ENCODE data around the gene FAM114A2.
"Not testable (repeated sequence)": the region's sequence is repeated elsewhere in the genome, so short reads cannot be mapped to it uniquely, and the experiment has no call there.

Gene FAM114A2

DNA sequence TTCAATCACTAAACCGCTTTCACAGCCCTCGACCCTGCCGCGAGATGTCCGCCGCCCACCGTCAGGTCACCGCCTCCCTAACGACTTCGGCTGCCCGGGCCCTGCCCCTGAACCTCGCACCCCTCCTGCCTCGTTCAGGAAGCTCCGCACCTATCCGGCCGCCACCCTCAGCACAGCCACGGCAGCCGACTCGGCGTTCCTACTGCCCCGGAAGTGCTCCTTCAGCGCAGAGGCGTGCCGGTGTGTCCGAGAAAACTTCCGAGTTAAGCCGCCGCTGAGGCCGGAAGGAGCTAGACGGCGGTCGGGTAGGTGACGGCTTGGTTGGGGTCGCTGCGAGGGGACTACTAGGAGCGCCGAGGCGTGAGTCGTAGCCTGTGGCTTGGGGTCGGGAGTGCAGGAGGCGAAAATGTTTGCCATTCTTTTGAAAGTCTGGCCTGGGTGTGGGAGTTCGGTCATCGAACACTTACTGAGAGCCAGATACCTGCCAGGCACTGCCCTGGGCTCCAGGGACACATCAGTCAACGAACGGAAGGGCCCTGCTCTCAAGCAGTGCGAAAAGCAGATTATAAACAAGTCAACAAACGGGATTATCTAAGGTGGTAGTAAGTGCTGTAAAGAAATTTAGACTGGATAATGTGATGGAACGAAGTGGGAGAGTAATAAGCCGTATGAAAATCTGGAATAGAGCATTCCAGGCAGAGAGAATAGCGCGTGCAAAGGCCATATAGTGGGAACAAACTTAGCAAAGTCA lies at the start of gene FAM114A2, which contains the start of gene MFAP3:
TSS of gene FAM114A2 (minus strand) at position 204 of the 751 bp plus-strand sequence. CDS start 3,957 bp downstream, outside the sequence.
TSS of gene MFAP3 (plus strand) at position 261 of the 751 bp plus-strand sequence. CDS start 10,756 bp downstream, outside the sequence.
- peak; percentile 89 for DNase-seq

- DNase-seq: no peak
Observed at GRCh38 chr5:154087260-154087659, 48.5 kb upstream of the FAM114A2 start.

DNA sequence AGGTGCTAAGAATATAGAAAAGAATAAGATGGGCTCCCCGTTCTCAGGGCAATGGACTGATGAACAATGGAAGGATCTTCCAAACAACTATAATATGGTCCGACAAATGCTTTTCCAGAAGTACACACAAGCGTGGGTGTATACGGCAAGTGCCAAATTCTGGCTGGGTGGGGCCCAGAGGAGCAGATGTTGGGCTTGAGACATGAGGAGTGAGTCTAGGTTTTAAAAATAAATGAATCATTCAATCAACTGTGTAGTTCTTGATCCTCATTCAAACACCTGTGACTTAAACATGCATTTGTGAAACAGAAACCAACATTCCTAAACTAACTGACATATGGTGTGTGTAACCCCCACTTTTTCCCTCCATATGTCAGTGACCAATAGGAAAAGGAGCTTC lies 47.9 kb upstream of the FAM114A2 start:
- no peak for DNase-seq

GRCh38 chr5:154086146-154086545 lies 47.4 kb upstream of the FAM114A2 start:
- DNase-seq: no peak

GRCh38 chr5:154084062-154084639 lies 45.4 kb upstream of the FAM114A2 start:
- DNase-seq: no peak

DNA sequence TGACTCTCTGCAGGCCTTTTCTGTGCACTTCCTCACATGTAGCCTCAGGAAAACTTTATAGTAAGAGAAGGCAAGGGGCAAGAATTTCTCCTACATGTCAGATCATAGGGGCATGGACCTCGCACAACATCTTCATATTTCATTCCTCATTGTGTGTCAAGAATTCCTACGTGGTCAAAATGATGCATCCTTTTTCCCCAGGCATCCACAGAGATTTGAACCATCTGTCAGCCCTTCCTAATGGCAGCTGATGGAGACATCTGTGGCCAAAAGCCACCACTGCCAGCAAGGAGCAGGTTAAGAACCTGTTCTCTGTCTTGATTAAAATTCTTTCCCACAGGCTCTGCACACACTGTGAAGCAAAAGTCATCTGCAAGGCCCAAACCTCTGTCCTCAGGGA lies 42.5 kb upstream of the FAM114A2 start:
- DNase-seq: no peak

DNA sequence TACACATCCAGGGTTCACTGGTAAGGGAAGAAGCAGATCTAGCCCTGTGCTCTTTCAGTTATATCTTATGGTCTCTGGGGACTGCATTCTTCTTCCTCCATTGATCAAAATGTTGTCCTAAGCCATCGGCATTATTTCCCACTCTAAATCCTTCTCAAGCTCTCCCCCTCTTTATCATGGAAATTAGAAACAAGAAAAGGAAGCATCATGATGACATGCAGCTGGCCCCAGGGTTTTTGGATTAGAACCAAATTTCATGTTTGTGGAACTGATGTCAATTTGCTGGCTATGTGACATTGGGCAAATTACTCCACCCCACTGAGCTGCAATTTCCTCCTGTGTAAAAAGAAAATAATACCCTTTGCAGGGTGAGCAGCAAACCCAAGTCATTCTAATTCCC lies 39.6 kb upstream of the FAM114A2 start:
- no peak for DNase-seq

- DNase-seq: no peak
Observed at GRCh38 chr5:154077696-154078095, 39.0 kb upstream of the FAM114A2 start.

DNA sequence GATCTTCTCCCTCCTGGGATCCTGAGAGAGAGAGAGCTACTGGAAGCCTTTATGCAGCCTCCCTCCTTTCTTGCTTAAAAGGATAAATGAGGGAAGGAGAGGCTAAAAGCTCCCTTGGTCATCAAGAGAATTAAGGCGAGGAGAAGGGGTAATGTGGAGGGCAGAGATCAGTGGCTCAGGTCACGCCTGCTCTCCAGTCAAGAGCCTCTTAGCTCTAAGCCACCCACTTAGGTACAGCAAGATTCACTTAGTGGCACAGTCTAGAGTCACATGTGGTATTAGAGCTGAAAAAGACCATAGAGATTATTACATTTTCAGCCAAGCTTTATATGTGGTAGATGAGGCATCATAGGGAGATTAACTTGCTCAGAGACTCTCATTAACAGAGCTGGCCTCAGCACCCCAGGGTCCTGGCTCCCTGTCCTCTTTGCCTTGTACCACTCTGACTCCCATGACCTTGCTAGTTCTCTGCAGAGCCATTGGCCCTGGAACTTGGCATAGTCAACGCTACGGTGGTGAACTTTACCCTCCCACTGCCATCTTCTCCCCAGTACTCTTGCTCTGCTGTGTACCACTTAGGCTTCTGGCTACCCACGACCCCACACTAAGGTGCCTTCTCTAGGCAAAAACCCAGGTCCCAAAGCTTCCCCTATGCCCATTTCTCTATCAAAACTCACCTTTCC lies 37.7 kb upstream of the FAM114A2 start:
- DNase-seq: no peak

- peak; percentile 86 for DNase-seq
Observed at GRCh38 chr5:154072414-154073171, 33.9 kb upstream of the FAM114A2 start.

DNA sequence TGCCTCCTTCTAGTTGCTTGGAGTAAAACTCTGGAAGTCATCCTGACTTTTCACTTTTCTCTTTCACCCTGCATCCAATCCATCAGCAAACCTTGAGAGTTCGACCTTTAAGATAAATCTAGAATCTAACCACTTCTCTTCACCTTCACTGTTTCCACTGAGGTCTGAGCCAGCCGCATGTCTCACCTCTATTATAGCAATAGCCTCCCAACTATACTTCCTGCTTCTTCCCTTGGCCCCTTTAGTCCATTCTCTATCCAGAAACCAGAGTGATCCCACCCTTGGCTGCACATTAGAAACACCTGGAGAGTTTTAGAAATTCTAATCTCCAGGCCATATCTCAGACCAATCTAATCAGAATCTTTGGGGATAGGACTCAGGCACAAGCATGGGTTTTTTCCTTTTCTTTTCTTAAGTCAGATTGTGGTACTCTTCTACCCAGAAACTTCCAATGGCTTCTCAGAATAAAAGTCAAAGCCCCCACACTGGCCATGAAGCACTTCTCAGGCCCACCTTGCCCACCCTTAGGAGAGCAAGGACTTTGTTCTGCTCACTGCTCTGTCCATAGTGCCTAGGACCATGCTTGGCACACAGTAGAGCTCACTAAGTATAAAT lies 33.2 kb upstream of the FAM114A2 start:
- no peak for DNase-seq

GRCh38 chr5:154069854-154070253 lies 31.1 kb upstream of the FAM114A2 start:
- not testable (repeated sequence) for DNase-seq

DNA sequence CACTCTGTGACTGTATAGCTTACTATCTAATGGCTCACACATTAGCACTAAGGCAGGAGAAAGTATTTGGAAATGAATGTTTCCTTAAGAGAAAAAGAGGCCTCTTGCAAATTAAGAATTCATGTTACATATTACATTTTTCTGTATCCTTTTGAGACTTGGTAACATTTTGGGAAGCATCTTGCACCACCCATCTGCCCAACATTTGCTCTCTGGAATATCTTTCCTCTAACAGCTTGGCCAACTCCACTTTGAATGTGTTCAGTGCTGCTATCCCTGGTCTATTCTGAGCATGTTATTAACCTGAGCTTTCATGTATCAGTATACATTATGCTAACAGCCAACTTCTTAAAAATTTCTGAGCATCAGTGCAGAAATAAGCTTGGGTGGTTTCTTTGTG lies 27.3 kb upstream of the FAM114A2 start:
- no peak for DNase-seq

DNA sequence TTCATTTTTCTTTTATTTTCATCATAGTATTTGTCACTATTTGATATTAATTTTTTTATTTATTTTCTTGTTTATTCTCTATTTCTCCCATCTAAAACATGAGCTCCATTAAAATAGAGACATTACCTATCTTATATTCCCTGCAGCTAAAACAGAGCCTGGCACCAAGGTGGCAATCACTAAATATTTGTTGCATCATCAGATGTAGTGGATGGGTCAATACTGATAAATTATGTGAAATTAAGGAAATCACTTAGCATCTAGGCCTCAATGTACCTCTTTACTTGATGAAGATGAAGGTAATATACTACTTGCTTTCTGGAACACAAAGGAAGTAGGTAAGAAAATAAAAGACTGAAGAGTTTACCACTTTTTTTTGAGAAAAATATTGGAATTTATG lies 24.7 kb upstream of the FAM114A2 start:
- DNase-seq: no peak

DNA sequence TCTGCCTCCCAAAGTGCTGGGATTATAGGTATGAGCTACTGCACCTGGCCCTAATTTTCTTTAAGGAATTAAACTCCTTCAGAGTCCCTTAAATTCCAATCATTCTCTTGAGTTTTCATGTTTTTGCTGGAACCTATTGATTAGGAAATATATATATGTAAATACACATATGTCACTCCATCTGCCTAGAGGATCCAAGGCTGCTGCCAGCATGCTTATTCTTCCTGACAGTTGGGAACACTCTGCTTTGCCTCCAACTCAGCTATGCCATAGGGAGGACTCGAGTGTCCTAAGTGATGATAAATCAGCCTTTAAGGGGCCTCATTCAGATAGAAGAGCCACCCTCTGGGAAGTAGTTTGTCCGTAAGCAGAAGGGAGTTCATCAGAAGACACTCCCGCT lies 21.9 kb upstream of the FAM114A2 start:
- DNase-seq: no peak

GRCh38 chr5:154059583-154059982 lies 20.9 kb upstream of the FAM114A2 start:
- no peak for DNase-seq

DNA sequence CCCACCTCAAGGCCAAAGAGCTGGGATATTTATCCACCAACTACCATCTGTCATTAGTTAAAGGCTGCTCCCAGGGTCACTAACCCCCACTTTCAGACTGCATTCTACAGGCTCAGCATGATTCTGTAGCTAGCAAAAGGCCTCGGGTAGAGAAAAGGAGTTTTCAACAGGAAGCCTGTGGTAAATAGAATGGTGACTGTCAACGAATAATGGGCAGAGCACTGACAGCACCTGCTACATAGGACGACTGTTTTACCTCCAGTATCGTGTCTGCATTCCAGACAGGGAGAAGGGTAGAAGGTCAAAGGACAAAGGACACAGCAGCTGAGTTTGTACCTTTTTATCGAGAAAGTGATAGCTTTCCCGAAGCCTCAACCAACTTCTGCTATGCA lies 20.3 kb upstream of the FAM114A2 start:
- no peak for DNase-seq

- no peak for DNase-seq
Observed at GRCh38 chr5:154058055-154059038, 19.6 kb upstream of the FAM114A2 start.

DNA sequence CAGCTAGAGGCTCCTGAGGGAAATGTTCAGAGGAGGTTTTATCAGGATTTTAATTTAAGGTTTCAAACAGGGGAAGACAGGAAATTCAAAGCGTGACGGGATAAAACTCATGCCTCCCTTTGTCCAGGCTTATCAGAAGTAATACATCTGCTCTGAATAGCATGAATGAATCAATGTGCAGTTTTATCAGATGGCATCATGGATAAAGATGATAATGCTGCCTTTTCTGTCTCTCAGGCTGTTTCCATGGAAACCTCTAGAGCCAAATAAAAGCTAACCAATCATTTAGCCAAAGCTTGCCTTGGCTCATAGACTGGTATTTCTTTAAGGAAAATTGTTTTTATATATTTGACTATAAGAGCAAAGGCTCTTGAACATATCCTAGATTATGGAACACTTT lies 16.5 kb upstream of the FAM114A2 start:
- DNase-seq: no peak

DNA sequence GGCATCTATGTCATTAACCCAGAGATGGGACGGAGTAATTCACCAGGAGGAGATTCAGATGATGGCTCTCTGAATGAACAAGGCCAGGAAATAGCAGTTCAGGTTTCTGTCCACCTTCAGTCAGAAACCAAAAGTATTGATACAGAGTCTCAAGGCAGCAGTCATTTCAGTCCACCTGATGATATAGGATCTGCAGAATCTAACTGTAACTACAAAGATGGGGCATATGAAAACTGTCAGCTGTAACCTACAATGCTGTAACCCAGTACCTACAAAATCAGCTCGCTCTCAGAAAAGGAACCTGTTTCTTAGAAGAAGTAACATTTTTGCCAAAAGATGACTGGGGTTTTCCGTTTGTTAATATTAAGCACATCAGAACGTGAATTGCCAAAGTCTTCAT lies 14.8 kb upstream of the FAM114A2 start:
- DNase-seq: no peak

- no peak for DNase-seq
Observed at GRCh38 chr5:154049636-154050035, 10.9 kb upstream of the FAM114A2 start.

Data from CD4-positive, alpha-beta T cell treated with Interleukin-6 for 4 hours (primary cell).